IPS-NIHi11 (cell line): ENCODE results near the gene CTAGE8.
"Not testable (repeated sequence)": the region's sequence is repeated elsewhere in the genome, so short reads cannot be mapped to it uniquely, and the experiment has no call there.

Experiments used
- DNase-seq: peaks from one replicate; pipeline ENCODE4 v3.0.0; 2012; ENCODE audit warnings: mixed read lengths, low spot score

Gene CTAGE8

GRCh38 chr7:144256112-144256511 is 13.0 kb downstream of the CTAGE8 start:
- no peak for DNase-seq

DNA sequence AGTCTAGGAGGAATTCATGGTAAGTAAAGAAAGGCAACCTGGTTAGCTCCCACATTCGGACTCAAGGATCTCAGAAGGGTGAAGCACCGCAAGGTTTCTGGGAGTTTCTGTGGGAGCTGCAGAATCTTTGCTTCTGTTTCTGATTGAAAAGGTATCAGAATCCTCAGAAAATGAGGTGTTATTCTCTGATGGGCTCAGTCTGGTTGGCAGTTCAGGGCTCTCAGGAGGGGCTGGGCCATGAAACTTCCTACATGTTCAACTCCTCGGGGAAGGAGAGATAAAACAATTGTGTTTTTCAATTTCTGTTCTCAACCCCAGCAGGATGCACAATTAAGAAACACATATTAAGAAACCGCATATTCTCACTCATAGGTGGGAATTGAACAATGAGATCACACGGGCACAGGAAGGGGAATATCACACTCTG is 13.6 kb downstream of the CTAGE8 start:
- DNase-seq, result no peak

DNA sequence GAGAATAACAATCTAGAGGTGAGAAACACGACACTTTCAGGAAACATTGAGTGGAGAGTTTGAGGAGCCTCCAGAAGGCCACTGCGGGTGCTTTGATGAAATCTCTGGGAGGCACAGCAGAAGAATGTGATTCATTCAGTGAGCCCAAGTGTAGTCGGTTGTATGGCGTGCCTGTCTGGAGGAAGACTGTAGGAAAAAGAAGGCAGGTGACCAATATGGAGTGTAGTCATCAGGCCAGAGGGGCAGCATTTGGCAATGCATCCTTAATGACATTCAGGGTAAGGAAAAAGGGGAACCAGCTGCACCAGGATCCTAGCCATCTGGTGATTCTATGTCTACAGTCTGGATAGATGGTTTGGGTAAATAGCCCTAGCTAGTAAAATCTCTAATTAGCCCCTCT is 16.8 kb downstream of the CTAGE8 start:
- not testable (repeated sequence) for DNase-seq

GRCh38 chr7:144247674-144248330 is 21.3 kb downstream of the CTAGE8 start:
- not testable (repeated sequence) for DNase-seq

- not testable (repeated sequence) for DNase-seq
These were observed 22.1 kb downstream of the CTAGE8 start for GRCh38 chr7:144246967-144247366.

DNA sequence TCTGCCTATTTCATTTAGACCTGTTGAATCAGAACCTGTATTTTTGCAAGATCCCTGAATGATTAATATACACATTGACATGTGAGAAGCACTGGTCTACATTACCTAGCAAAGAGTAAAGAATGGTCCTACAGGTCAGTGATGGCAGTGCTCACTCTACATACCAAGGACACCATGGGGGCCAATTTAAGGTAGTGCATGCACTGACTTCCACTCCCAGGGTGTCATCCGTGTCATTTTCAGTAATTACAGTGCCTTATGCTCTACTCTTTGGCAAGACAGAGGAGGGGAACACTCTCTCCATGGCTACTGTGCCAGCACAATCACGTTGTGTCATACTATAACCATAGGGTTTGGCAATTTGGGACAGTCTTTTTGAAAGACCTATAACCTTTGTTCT is 23.7 kb downstream of the CTAGE8 start:
- DNase-seq, result not testable (repeated sequence)

- not testable (repeated sequence) for DNase-seq
These were observed 29.7 kb downstream of the CTAGE8 start, which contains the start of gene OR2A42 for GRCh38 chr7:144239365-144239764. Gene OR2A42 (minus strand): TSS chr7:144239605. CDS start chr7:144232843, 6,762 bp downstream.

DNA sequence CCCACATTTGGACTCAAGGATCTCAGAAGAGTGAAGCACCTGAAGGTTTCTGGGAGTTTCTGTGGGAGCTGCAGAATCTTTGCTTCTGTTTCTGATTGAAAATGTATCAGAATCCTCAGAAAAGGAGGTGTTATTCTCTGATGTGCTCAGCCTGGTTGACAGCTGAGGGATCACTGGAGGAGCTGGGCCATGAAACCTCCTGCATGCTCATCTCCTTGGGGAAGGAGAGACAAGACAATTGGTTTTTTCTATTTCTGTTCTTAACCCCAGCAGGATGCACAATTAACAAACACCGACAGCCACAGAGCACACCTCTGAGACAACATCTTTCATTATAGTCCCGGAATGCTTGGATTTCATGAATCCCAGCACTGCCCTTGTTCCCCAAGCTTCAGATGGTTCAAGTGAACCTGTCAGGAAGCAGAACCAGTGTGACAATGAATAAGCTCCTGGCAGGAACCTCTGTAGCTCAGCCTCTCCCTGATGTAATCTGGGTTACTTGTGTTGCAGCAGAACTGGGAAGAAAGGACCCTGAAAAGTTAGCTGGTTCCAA is 30.5 kb downstream of the CTAGE8 start:
- DNase-seq, result not testable (repeated sequence)

DNA sequence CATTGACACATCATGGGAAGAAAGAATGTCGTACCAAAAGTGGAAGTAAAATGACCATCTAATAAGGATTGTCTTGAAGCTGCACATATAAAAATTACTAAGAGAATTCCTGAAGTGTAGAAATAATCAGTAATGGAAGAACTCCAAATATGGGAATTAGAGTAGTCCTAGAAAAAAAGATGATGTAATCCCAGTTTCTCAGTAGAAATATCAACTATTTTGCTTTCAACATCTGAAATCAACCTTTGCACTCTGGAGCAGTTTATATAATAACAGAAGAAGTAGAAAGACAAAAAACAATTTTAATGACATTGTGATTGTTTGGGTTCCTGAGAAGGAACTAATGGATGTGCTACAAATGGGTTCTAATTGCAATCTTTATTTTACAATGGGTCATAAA is 36.0 kb downstream of the CTAGE8 start:
- not testable (repeated sequence) for DNase-seq

- DNase-seq, result not testable (repeated sequence)
These were observed 38.1 kb downstream of the CTAGE8 start for GRCh38 chr7:144231027-144231426.

GRCh38 chr7:144228810-144229209 is 40.3 kb downstream of the CTAGE8 start:
- not testable (repeated sequence) for DNase-seq

DNA sequence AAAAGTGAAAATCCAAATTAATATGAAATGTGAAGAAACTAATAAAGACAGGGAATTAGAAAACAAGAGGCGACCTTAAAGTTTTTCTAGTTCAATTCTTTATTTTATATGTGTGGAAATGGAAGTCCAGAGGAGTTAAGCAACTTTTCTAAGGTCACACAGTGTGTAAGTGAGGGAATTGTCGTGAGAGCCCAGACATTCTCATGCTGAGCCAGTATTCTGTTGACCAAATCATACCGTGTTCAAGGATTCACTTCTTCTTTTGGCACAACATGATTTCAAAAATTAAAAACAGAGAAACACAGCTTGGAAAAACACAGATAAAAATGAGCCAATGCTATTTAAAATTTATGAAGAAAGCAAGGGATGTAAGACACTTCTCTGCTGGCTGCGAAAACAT is 42.2 kb downstream of the CTAGE8 start:
- not testable (repeated sequence) for DNase-seq

- not testable (repeated sequence) for DNase-seq
These were observed 45.4 kb downstream of the CTAGE8 start for GRCh38 chr7:144223675-144224074.

- DNase-seq, result not testable (repeated sequence)
These were observed 48.6 kb downstream of the CTAGE8 start for GRCh38 chr7:144220531-144220930.

GRCh38 chr7:144219149-144219548 is 49.9 kb downstream of the CTAGE8 start:
- not testable (repeated sequence) for DNase-seq

GRCh38 chr7:144218581-144218980 is 50.5 kb downstream of the CTAGE8 start:
- DNase-seq, result not testable (repeated sequence)

DNA sequence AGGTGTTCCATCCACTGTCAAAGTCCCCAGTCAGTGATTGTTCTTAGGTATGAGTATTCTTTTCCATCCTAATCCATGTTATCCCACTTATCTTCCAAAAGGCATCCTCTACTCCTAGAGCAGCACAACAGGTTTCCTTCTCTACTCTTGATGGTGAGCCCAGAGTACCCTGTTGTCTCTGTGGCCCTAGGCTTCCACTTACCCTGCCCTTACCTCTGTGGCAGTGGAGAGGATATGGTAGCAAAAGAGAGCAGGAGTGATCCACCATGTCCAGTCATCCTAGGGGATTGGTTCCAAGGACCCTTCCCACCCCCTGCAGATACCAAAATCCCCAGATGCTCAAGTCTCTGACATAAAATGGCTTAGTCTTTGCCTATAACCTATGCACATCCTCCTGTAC is 51.9 kb downstream of the CTAGE8 start:
- DNase-seq, result not testable (repeated sequence)
